Inflammatory macrophage treated with lipopolysaccharide for 4 hours (primary cell): Measurements from ENCODE around the gene CEMP1.
"Not testable (repeated sequence)": the region's sequence is repeated elsewhere in the genome, so short reads cannot be mapped to it uniquely, and the experiment has no call there.

Experiments
- DNase-seq: peaks from one replicate; pipeline ENCODE4 v3.0.0-alpha.2; 2020

Gene CEMP1

GRCh38 chr16:2531371-2531695 is at the start of gene CEMP1:
Gene CEMP1 (minus strand): TSS chr16:2531408. CDS start chr16:2531073, 335 bp downstream.
- DNase-seq = no peak

- DNase-seq = not testable (repeated sequence)
These were observed 49.6 kb upstream of the CEMP1 start for GRCh38 chr16:2580818-2581217.

- not testable (repeated sequence) for DNase-seq
These were observed 48.9 kb upstream of the CEMP1 start for GRCh38 chr16:2580143-2580542.

GRCh38 chr16:2578905-2579304 is 47.7 kb upstream of the CEMP1 start:
- not testable (repeated sequence) for DNase-seq

- DNase-seq = not testable (repeated sequence)
These were observed 45.8 kb upstream of the CEMP1 start for GRCh38 chr16:2577044-2577443.

- not testable (repeated sequence) for DNase-seq
These were observed 44.6 kb upstream of the CEMP1 start for GRCh38 chr16:2575839-2576238.

GRCh38 chr16:2572704-2573103 is 41.5 kb upstream of the CEMP1 start:
- not testable (repeated sequence) for DNase-seq

- DNase-seq = not testable (repeated sequence)
These were observed 37.4 kb upstream of the CEMP1 start for GRCh38 chr16:2568573-2568972.

GRCh38 chr16:2567506-2567905 is 36.3 kb upstream of the CEMP1 start:
- DNase-seq = not testable (repeated sequence)

GRCh38 chr16:2560798-2561133 is 29.6 kb upstream of the CEMP1 start:
- DNase-seq = not testable (repeated sequence)

GRCh38 chr16:2560131-2560797 is 29.1 kb upstream of the CEMP1 start:
- not testable (repeated sequence) for DNase-seq

- not testable (repeated sequence) for DNase-seq
These were observed 25.9 kb upstream of the CEMP1 start for GRCh38 chr16:2557150-2557549.

GRCh38 chr16:2554709-2555425 is 23.7 kb upstream of the CEMP1 start:
- DNase-seq = not testable (repeated sequence)

- DNase-seq = peak; percentile 26
These were observed 20.2 kb upstream of the CEMP1 start for GRCh38 chr16:2551420-2551889.

- not testable (repeated sequence) for DNase-seq
These were observed 19.2 kb upstream of the CEMP1 start for GRCh38 chr16:2550283-2550878.

- not testable (repeated sequence) for DNase-seq
These were observed 12.6 kb upstream of the CEMP1 start for GRCh38 chr16:2543771-2544170.

GRCh38 chr16:2541409-2541808 is 10.2 kb upstream of the CEMP1 start:
- not testable (repeated sequence) for DNase-seq

GRCh38 chr16:2540912-2541311 is 9.7 kb upstream of the CEMP1 start:
- not testable (repeated sequence) for DNase-seq

GRCh38 chr16:2539845-2540458 is 8.7 kb upstream of the CEMP1 start:
- DNase-seq = peak; percentile 36

- not testable (repeated sequence) for DNase-seq
These were observed 8.1 kb upstream of the CEMP1 start for GRCh38 chr16:2539192-2539844.

GRCh38 chr16:2537451-2538379 is 6.5 kb upstream of the CEMP1 start, which contains the start of gene PDPK1:
Gene PDPK1 (plus strand): TSS chr16:2538021. CDS start chr16:2538113, 92 bp downstream.
- peak; percentile 98 for DNase-seq

GRCh38 chr16:2535625-2536013 is 4.4 kb upstream of the CEMP1 start:
- DNase-seq = peak; percentile 97
